Hepatocyte (in vitro differentiated cells): ENCODE data around the gene PIK3CA.

ENCODE experiments used
- CTCF ChIP-seq: fragments of 200-600 bp; sonication (generic); IDR thresholded peaks from 2 replicates; pipeline ENCODE4 v1.5.1; 2016; ENCODE audit warnings: antibody characterized with exemption, mild to moderate bottlenecking; ENCODE audit not compliant: poor library complexity
- EZH2 ChIP-seq: fragments of 200-600 bp; sonication (generic); IDR thresholded peaks from 2 replicates; pipeline ENCODE4 v1.6.1; 2016; ENCODE audit warnings: antibody characterized with exemption, mild to moderate bottlenecking, borderline replicate concordance
- EZH2phosphoT487 ChIP-seq: fragments of 200-600 bp; sonication (generic); IDR thresholded peaks from one replicate; pipeline ENCODE4 v1.6.1; 2018; ENCODE audit warnings: antibody characterized with exemption, mild to moderate bottlenecking, low read depth, moderate library complexity; ENCODE audit not compliant: unreplicated experiment, severe bottlenecking

- TF ChIP-seq CTCF: no peak
- no peak for TF ChIP-seq EZH2phosphoT487
- no peak for TF ChIP-seq EZH2
Observed at GRCh38 chr3:179163503-179163902, 15.3 kb downstream of the PIK3CA start.
